Activated T-helper 1 cell treated with anti-CD3 and anti-CD28 coated beads, Interleukin-2, amount 50 U/mL, for 16 hours (primary cell): Measurements from ENCODE around the gene CDC42EP2.
"Not testable (repeated sequence)": the region's sequence is repeated elsewhere in the genome, so short reads cannot be mapped to it uniquely, and the experiment has no call there.

Source experiments
- DNase-seq, 2 donors: peaks; one replicate each; pipeline ENCODE4 v3.0.0-alpha.2; 2020; ENCODE audit warnings: low read depth in 1 of 2, low spot score in 1 of 2

The CDC42EP2 gene

GRCh38 chr11:65317025-65317786, 2.5 kb downstream of the CDC42EP2 start:
- no peak for DNase-seq

GRCh38 chr11:65320386-65321075, 5.9 kb downstream of the CDC42EP2 start:
- DNase-seq, result no peak

- no peak for DNase-seq
These were observed 6.4 kb downstream of the CDC42EP2 start for GRCh38 chr11:65321076-65321475.

- DNase-seq, result no peak
These were observed 7.3 kb downstream of the CDC42EP2 start for GRCh38 chr11:65321828-65322485.

GRCh38 chr11:65323813-65324212, 9.1 kb downstream of the CDC42EP2 start:
- DNase-seq, result no peak

- DNase-seq, result no peak
These were observed 10.8 kb downstream of the CDC42EP2 start for GRCh38 chr11:65325435-65325834.

GRCh38 chr11:65327021-65327420, 12.4 kb downstream of the CDC42EP2 start:
- no peak for DNase-seq

GRCh38 chr11:65329478-65329877, 14.8 kb downstream of the CDC42EP2 start:
- no peak for DNase-seq

GRCh38 chr11:65329944-65330403, 15.3 kb downstream of the CDC42EP2 start:
- DNase-seq, result peak; percentile 61 to 68

- no peak for DNase-seq
These were observed 15.9 kb downstream of the CDC42EP2 start for GRCh38 chr11:65330544-65330943.

- DNase-seq, result not testable (repeated sequence)
These were observed 17.9 kb downstream of the CDC42EP2 start for GRCh38 chr11:65332591-65332990.

GRCh38 chr11:65334696-65335295, 20.1 kb downstream of the CDC42EP2 start:
- DNase-seq, result no peak

GRCh38 chr11:65338676-65339075, 24.0 kb downstream of the CDC42EP2 start:
- no peak for DNase-seq

- DNase-seq, result no peak
These were observed 25.6 kb downstream of the CDC42EP2 start for GRCh38 chr11:65340226-65340625.

- no peak for DNase-seq
These were observed 27.2 kb downstream of the CDC42EP2 start for GRCh38 chr11:65341856-65342255.

GRCh38 chr11:65351511-65351910, 36.8 kb downstream of the CDC42EP2 start:
- DNase-seq, result no peak

GRCh38 chr11:65352783-65353182, 38.1 kb downstream of the CDC42EP2 start:
- no peak for DNase-seq

GRCh38 chr11:65353376-65353775, 38.7 kb downstream of the CDC42EP2 start:
- DNase-seq, result no peak

- no peak for DNase-seq
These were observed 39.2 kb downstream of the CDC42EP2 start for GRCh38 chr11:65353900-65354264.

GRCh38 chr11:65354265-65355012, 39.8 kb downstream of the CDC42EP2 start, which contains the start of gene TIGD3:
Gene TIGD3, plus strand, starts transcription at chr11:65354751. Its CDS starts 1,058 bp downstream, at chr11:65355809.
- peak; percentile 92 to 93 for DNase-seq
